SK-N-MC (cell line): ENCODE measurements around the gene CIT.

Source experiments
- DNase-seq: peaks from one replicate; pipeline ENCODE4 v3.0.0-alpha.2; 2011; ENCODE audit warnings: low read depth, low spot score
- H3K27ac ChIP-seq: fragments of 200-600 bp; sonication (generic); 2 replicates; pipeline ENCODE4 v1.5.1; 2016; ENCODE audit warnings: mixed run types
- H3K36me3 ChIP-seq: fragments of 200-600 bp; sonication (generic); 2 replicates; pipeline ENCODE4 v1.6.1; 2017; ENCODE audit warnings: antibody characterized with exemption, low read length, mixed read lengths; ENCODE audit not compliant: insufficient read depth
- H3K4me3 ChIP-seq: fragments of 200-600 bp; sonication (generic); 2 replicates; pipeline ENCODE4 v1.5.1; 2016
- H3K9ac ChIP-seq: fragments of 200-600 bp; sonication (generic); 2 replicates; pipeline ENCODE4 v1.8.0; 2017; ENCODE audit warnings: mixed run types, mixed read lengths; ENCODE audit not compliant: insufficient read length
- H3K9me3 ChIP-seq: fragments of 200-600 bp; sonication (generic); 2 replicates; pipeline ENCODE4 v1.6.1; 2017; ENCODE audit warnings: low read depth, mild to moderate bottlenecking, antibody characterized with exemption, low read length, moderate library complexity, mixed read lengths
- EZH2 ChIP-seq: fragments of 200-600 bp; sonication (generic); IDR thresholded peaks from one replicate; pipeline ENCODE4 v1.6.1; 2017; ENCODE audit warnings: antibody characterized with exemption
- FOXP2 ChIP-seq: optimal IDR thresholded peaks from 2 replicates; pipeline ENCODE3; 2011; ENCODE audit warnings: mild to moderate bottlenecking, moderate library complexity; ENCODE audit not compliant: insufficient read depth; ENCODE audit errors: extremely low read length, control extremely low read depth
- POLR2AphosphoS5 ChIP-seq: IDR thresholded peaks from 2 replicates; pipeline ENCODE4 v1.6.1; 2012; ENCODE audit warnings: mild to moderate bottlenecking, low read depth, low read length, borderline replicate concordance

Gene CIT

GRCh38 chr12:119803381-119803791 lies 73.7 kb downstream of the CIT start:
- DNase-seq = no peak
- TF ChIP-seq EZH2 (no peak), POLR2AphosphoS5 (no peak), FOXP2 (no peak)
- Histone ChIP-seq H3K27ac (no peak overlapping the region), H3K9ac (no peak overlapping the region), H3K4me3 (no peak overlapping the region), H3K36me3 (peaks cover 11% of the 10 kb centered on the region; the same call in 1 of the 2 replicates), H3K9me3 (no peaks in the 10 kb centered on the region)

GRCh38 chr12:119802472-119802871 lies 74.6 kb downstream of the CIT start:
- DNase-seq = no peak
- H3K27ac ChIP-seq = no peak overlapping the region
- peaks cover 11% of the 10 kb centered on the region; the same call in 1 of the 2 replicates for H3K36me3 ChIP-seq
- H3K9me3 ChIP-seq = no peaks in the 10 kb centered on the region
- TF ChIP-seq FOXP2 (no peak), POLR2AphosphoS5 (no peak), EZH2 (no peak)
- no peak overlapping the region for H3K4me3 ChIP-seq
- no peak overlapping the region for H3K9ac ChIP-seq

- TF ChIP-seq EZH2 = no peak
- no peak for TF ChIP-seq FOXP2
- TF ChIP-seq POLR2AphosphoS5 = no peak
- DNase-seq = no peak
- H3K4me3 ChIP-seq = no peak overlapping the region
- no peak overlapping the region for H3K9ac ChIP-seq
- no peak overlapping the region for H3K27ac ChIP-seq
- H3K36me3 ChIP-seq = peaks cover 8% of the 10 kb centered on the region; the same call in 1 of the 2 replicates
- no peaks in the 10 kb centered on the region for H3K9me3 ChIP-seq
Observed at GRCh38 chr12:119797090-119797489, 80.0 kb downstream of the CIT start.

- no peak overlapping the region for H3K4me3 ChIP-seq
- H3K9ac ChIP-seq = no peak overlapping the region
- no peaks in the 10 kb centered on the region for H3K9me3 ChIP-seq
- H3K36me3 ChIP-seq = peaks cover 8% of the 10 kb centered on the region; the same call in 1 of the 2 replicates
- no peak for TF ChIP-seq EZH2
- no peak for TF ChIP-seq FOXP2
- TF ChIP-seq POLR2AphosphoS5 = no peak
- no peak overlapping the region for H3K27ac ChIP-seq
- no peak for DNase-seq
Observed at GRCh38 chr12:119796292-119796691, 80.8 kb downstream of the CIT start.

- H3K27ac ChIP-seq = no peak overlapping the region
- H3K9me3 ChIP-seq = no peaks in the 10 kb centered on the region
- H3K36me3 ChIP-seq = peaks cover under 1% of the 10 kb centered on the region; the same call in 1 of the 2 replicates
- no peak overlapping the region for H3K4me3 ChIP-seq
- TF ChIP-seq EZH2 = no peak
- no peak for TF ChIP-seq POLR2AphosphoS5
- TF ChIP-seq FOXP2 = no peak
- no peak overlapping the region for H3K9ac ChIP-seq
- DNase-seq = no peak
Observed at GRCh38 chr12:119791453-119791852, 85.7 kb downstream of the CIT start.

GRCh38 chr12:119788786-119789185 lies 88.3 kb downstream of the CIT start:
- Histone ChIP-seq H3K27ac (no peak overlapping the region), H3K36me3 (peaks cover 24% of the 10 kb centered on the region), H3K4me3 (no peak overlapping the region), H3K9ac (no peak overlapping the region), H3K9me3 (no peaks in the 10 kb centered on the region)
- TF ChIP-seq FOXP2 (no peak), EZH2 (no peak), POLR2AphosphoS5 (no peak)
- DNase-seq = no peak

GRCh38 chr12:119786539-119786938 lies 90.6 kb downstream of the CIT start:
- no peaks in the 10 kb centered on the region for H3K9me3 ChIP-seq
- no peak overlapping the region for H3K27ac ChIP-seq
- no peak overlapping the region for H3K4me3 ChIP-seq
- peaks cover 38% of the 10 kb centered on the region for H3K36me3 ChIP-seq
- no peak overlapping the region for H3K9ac ChIP-seq
- no peak for DNase-seq
- no peak for TF ChIP-seq FOXP2
- TF ChIP-seq EZH2 = no peak
- no peak for TF ChIP-seq POLR2AphosphoS5

GRCh38 chr12:119784673-119785072 lies 92.4 kb downstream of the CIT start:
- no peak overlapping the region for H3K9ac ChIP-seq
- no peak overlapping the region for H3K27ac ChIP-seq
- no peaks in the 10 kb centered on the region for H3K9me3 ChIP-seq
- no peak for DNase-seq
- no peak overlapping the region for H3K4me3 ChIP-seq
- TF ChIP-seq FOXP2 (no peak), EZH2 (no peak), POLR2AphosphoS5 (no peak)
- H3K36me3 ChIP-seq = peaks cover 48% of the 10 kb centered on the region

GRCh38 chr12:119783787-119784186 lies 93.3 kb downstream of the CIT start:
- Histone ChIP-seq H3K27ac (no peak overlapping the region), H3K36me3 (peaks cover 48% of the 10 kb centered on the region), H3K9me3 (no peaks in the 10 kb centered on the region), H3K9ac (no peak overlapping the region), H3K4me3 (no peak overlapping the region)
- DNase-seq = no peak
- no peak for TF ChIP-seq POLR2AphosphoS5
- TF ChIP-seq FOXP2 = no peak
- TF ChIP-seq EZH2 = no peak
